Measurements from ENCODE around the gene DCP1B. TPM values are rescaled to one million over a fixed set of nuclear protein-coding genes. Genes with fewer than 3 reads are reported as not detected.

DCP1B gene
- total RNA-seq, 1 donor from 2014 or later, result 14.4 TPM

- no peaks in the 10 kb centered on the region for H3K9me3 Mint-ChIP-seq (ENCODE audit: unreplicated experiment)
- TF ChIP-seq, protein P1, sequence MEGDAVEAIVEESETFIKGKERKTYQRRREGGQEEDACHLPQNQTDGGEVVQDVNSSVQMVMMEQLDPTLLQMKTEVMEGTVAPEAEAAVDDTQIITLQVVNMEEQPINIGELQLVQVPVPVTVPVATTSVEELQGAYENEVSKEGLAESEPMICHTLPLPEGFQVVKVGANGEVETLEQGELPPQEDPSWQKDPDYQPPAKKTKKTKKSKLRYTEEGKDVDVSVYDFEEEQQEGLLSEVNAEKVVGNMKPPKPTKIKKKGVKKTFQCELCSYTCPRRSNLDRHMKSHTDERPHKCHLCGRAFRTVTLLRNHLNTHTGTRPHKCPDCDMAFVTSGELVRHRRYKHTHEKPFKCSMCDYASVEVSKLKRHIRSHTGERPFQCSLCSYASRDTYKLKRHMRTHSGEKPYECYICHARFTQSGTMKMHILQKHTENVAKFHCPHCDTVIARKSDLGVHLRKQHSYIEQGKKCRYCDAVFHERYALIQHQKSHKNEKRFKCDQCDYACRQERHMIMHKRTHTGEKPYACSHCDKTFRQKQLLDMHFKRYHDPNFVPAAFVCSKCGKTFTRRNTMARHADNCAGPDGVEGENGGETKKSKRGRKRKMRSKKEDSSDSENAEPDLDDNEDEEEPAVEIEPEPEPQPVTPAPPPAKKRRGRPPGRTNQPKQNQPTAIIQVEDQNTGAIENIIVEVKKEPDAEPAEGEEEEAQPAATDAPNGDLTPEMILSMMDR (IDR thresholded peaks at IDR 0.05), result no peak
- H3K36me3 Mint-ChIP-seq (ENCODE audit: unreplicated experiment), result peaks cover 17% of the 10 kb centered on the region
- H3K4me3 Mint-ChIP-seq (ENCODE audit: unreplicated experiment), result no peak overlapping the region
- no peak for DNase-seq (ENCODE audit: extremely low spot score, unreplicated experiment)
- H3K27ac Mint-ChIP-seq (ENCODE audit: unreplicated experiment), result no peak overlapping the region
- H3K4me1 Mint-ChIP-seq (ENCODE audit: unreplicated experiment), result peaks cover 15% of the 10 kb centered on the region
- H3K27me3 Mint-ChIP-seq (ENCODE audit: unreplicated experiment), result no peaks in the 10 kb centered on the region
These were observed 29.4 kb downstream of the DCP1B start for GRCh38 chr12:1974812-1975211.

GRCh38 chr12:1972856-1973317, 31.4 kb downstream of the DCP1B start:
- DNase-seq (ENCODE audit: extremely low spot score, unreplicated experiment), result no peak
- Mint-ChIP-seq H3K4me1 (ENCODE audit: unreplicated experiment) (peaks cover 15% of the 10 kb centered on the region), H3K4me3 (ENCODE audit: unreplicated experiment) (no peak overlapping the region), H3K9me3 (ENCODE audit: unreplicated experiment) (no peaks in the 10 kb centered on the region), H3K27me3 (ENCODE audit: unreplicated experiment) (no peaks in the 10 kb centered on the region), H3K36me3 (ENCODE audit: unreplicated experiment) (peaks cover 16% of the 10 kb centered on the region), H3K27ac (ENCODE audit: unreplicated experiment) (no peak overlapping the region)
- TF ChIP-seq, protein P1 (IDR thresholded peaks at IDR 0.05), result no peak

- Mint-ChIP-seq H3K36me3 (ENCODE audit: unreplicated experiment) (peaks cover 19% of the 10 kb centered on the region), H3K27me3 (ENCODE audit: unreplicated experiment) (no peaks in the 10 kb centered on the region), H3K4me3 (ENCODE audit: unreplicated experiment) (no peak overlapping the region), H3K27ac (ENCODE audit: unreplicated experiment) (no peak overlapping the region), H3K9me3 (ENCODE audit: unreplicated experiment) (no peaks in the 10 kb centered on the region), H3K4me1 (ENCODE audit: unreplicated experiment) (peaks cover 15% of the 10 kb centered on the region)
- DNase-seq (ENCODE audit: extremely low spot score, unreplicated experiment), result no peak
- TF ChIP-seq, protein P1 (IDR thresholded peaks at IDR 0.05), result no peak
These were observed 32.0 kb downstream of the DCP1B start for GRCh38 chr12:1972260-1972659.

GRCh38 chr12:1970331-1970900, 33.8 kb downstream of the DCP1B start:
- TF ChIP-seq, protein P1 (IDR thresholded peaks at IDR 0.05), result no peak
- Mint-ChIP-seq H3K4me1 (ENCODE audit: unreplicated experiment) (peaks cover 15% of the 10 kb centered on the region), H3K4me3 (ENCODE audit: unreplicated experiment) (no peak overlapping the region), H3K9me3 (ENCODE audit: unreplicated experiment) (no peaks in the 10 kb centered on the region), H3K36me3 (ENCODE audit: unreplicated experiment) (peaks cover 24% of the 10 kb centered on the region), H3K27ac (ENCODE audit: unreplicated experiment) (no peak overlapping the region), H3K27me3 (ENCODE audit: unreplicated experiment) (no peaks in the 10 kb centered on the region)
- no peak for DNase-seq (ENCODE audit: extremely low spot score, unreplicated experiment)

DNA sequence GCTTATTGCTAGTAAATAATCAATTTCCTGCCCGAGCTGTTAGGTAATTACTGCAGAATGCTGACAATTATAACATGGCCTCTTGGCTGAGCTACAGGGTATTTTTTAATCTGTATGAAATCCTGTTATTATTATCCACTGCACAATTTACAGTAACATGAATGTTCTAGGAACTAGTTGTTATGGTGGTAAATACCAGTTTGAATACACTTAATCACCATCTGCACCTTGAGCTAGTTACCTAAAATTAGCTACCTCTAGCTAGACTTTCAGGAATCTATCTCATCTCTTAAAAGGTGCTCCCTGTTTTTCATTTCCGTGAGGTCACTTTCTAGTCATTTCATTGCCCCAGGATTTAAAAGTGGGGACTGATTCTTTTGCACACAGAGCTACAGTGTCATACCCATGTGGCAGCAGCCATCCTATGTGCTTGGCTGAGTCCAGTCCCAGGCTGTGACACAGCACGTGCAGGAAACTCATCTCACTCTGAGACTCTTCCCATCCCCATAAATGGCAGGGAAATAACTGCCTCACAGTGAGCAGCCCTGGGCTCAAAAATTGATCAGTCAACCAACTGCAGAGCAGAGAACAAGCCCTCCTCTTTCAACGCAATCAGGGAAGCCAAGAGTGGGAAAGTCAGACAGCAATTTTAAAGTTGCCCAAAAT, 37.6 kb downstream of the DCP1B start:
- TF ChIP-seq, protein P1 (IDR thresholded peaks at IDR 0.05), result no peak
- H3K9me3 Mint-ChIP-seq (ENCODE audit: unreplicated experiment), result no peaks in the 10 kb centered on the region

More for the DNA sequence above, 37.6 kb downstream of the DCP1B start:
- DNase-seq (ENCODE audit: extremely low spot score, unreplicated experiment), result no peak
- Mint-ChIP-seq H3K27me3 (ENCODE audit: unreplicated experiment) (no peaks in the 10 kb centered on the region), H3K4me1 (ENCODE audit: unreplicated experiment) (peaks cover 6% of the 10 kb centered on the region), H3K36me3 (ENCODE audit: unreplicated experiment) (peaks cover 46% of the 10 kb centered on the region), H3K27ac (ENCODE audit: unreplicated experiment) (no peak overlapping the region), H3K4me3 (ENCODE audit: unreplicated experiment) (no peak overlapping the region)

All from osteocyte (in vitro differentiated cells).